ENCODE measurements around the gene CDK2. TPM values are rescaled to one million over a fixed set of nuclear protein-coding genes. Genes with fewer than 3 reads are reported as not detected.

CDK2 gene
- total and polyA plus RNA-seq, 9 of the 15 experiments (the other 6 are each of a cell fraction or from before 2014, with no cell fraction given): 17.4 to 213 (median 109) TPM

DNA sequence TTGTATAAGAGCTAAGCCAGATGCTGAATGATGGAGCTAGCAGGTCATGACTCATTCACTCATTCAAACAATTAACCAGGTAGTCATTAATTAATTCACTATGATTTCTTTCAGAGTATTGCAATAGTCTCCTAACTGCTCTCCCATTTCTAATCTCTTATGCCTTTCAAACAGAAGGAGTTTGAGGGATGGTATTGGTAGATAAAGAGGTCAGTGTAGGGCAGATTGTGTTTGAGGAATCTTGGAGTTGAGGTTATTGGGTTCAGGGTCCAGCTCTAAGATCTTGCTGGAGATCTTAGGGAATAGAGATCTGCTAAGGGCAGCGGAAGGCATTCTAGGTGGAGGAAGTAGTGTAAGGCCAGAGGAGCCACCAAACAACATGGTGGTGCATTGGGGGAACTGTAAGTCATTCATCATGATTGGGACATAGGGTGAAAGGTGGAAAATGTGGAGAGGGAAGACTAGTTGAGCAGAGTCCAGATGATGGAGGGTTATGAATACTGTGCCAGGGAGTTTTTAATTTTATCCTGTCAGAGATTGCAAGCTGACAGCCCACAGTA is 24.0 kb upstream of the CDK2 start (continued):
- TF ChIP-seq SREBF1 (IDR thresholded peaks at IDR 0.05; ENCODE audit: borderline replicate concordance, low read depth, low read length): no peak
- TF ChIP-seq JUNB (CRISPR knock-in tag; conservative IDR thresholded peaks at IDR 0.05): no peak
- peak; percentile 49 for TF ChIP-seq MEIS2 (IDR thresholded peaks at IDR 0.05; ENCODE audit: partially characterized antibody)
- TF ChIP-seq POLR2A (conservative IDR thresholded peaks at IDR 0.05): no peak
- no peak for TF ChIP-seq YY1 (IDR thresholded peaks at IDR 0.05; ENCODE audit: borderline replicate concordance in 1 of 3, control insufficient read depth in 1 of 3, extremely low read depth in 1 of 3, insufficient read depth in 3 of 3, insufficient read length in 1 of 3, insufficient replicate concordance in 2 of 3, low read depth in 1 of 3, low read length in 2 of 3)
- peak; percentile 48; the same call in 1 of the 2 replicates for TF ChIP-seq ARID1B (IDR thresholded peaks at IDR 0.05)
- TF ChIP-seq, protein P1, sequence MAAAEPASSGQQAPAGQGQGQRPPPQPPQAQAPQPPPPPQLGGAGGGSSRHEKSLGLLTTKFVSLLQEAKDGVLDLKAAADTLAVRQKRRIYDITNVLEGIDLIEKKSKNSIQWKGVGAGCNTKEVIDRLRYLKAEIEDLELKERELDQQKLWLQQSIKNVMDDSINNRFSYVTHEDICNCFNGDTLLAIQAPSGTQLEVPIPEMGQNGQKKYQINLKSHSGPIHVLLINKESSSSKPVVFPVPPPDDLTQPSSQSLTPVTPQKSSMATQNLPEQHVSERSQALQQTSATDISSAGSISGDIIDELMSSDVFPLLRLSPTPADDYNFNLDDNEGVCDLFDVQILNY (CRISPR knock-in tag; IDR thresholded peaks at IDR 0.05): no peak
- TF ChIP-seq, protein P2, sequence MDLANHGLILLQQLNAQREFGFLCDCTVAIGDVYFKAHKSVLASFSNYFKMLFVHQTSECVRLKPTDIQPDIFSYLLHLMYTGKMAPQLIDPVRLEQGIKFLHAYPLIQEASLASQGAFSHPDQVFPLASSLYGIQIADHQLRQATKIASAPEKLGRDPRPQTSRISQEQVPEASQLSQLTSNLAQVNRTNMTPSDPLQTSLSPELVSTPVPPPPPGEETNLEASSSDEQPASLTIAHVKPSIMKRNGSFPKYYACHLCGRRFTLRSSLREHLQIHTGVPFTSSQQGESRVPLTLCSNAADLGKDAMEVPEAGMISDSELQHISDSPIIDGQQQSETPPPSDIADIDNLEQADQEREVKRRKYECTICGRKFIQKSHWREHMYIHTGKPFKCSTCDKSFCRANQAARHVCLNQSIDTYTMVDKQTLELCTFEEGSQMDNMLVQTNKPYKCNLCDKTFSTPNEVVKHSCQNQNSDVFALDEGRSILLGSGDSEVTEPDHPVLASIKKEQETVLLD (IDR thresholded peaks at IDR 0.05): no peak
- TF ChIP-seq ZNF589 (CRISPR knock-in tag; IDR thresholded peaks at IDR 0.05; ENCODE audit: low read depth): no peak
- no peak for TF ChIP-seq THRAP3 (IDR thresholded peaks at IDR 0.05; ENCODE audit: borderline replicate concordance)
- peak; percentile 64 for TF ChIP-seq CBFA2T3 (IDR thresholded peaks at IDR 0.05)
